IMR-90 (cell line): ENCODE results near the gene NKAIN2. TPM values are rescaled to one million over a fixed set of nuclear protein-coding genes. Genes with fewer than 3 reads are reported as not detected.

Source experiments
- ATAC-seq: fragments of 200-7000 bp; cut with Tn5 transposase; 2 replicates; pipeline ENCODE4 v1.9.1; 2020; ENCODE audit warnings: low read depth, mild to moderate bottlenecking, moderate library complexity
- BruUV-seq: library from RNA; stranded (reverse); fragments of 400-500 nt; replicated peaks from 2 replicates; lab custom pipeline; 2021; lab: Mats Ljungman, UMichigan
- CTCF ChIA-PET: fragments of 300-600 bp; formaldehyde crosslinking; extraction: SDS; loops from one replicate; lab custom pipeline; 2021; ENCODE audit warnings: antibody characterized with exemption; lab: Yijun Ruan, JAX
- POLR2A ChIA-PET: fragments of 300-600 bp; sonication (Branson Sonifier 250); formaldehyde crosslinking; loops from one replicate; lab custom pipeline; 2022; ENCODE audit warnings: antibody characterized with exemption; ENCODE audit not compliant: unreplicated experiment; lab: Charles Lee
- DNase-seq: peaks from one replicate; pipeline ENCODE4 v3.0.0; 2013
- H2AFZ ChIP-seq: replicated peaks from 2 replicates; pipeline ENCODE3; 2013; ENCODE audit warnings: low read length, mild to moderate bottlenecking; ENCODE audit not compliant: poor library complexity
- H2AK5ac ChIP-seq: 2 replicates; pipeline ENCODE4 v1.6.1; 2013; ENCODE audit warnings: low read depth, low read length, inconsistent platforms
- H2AK9ac ChIP-seq: replicated peaks from 2 replicates; pipeline ENCODE3; 2013; ENCODE audit warnings: mild to moderate bottlenecking, low read depth, low read length, moderate library complexity; ENCODE audit not compliant: poor library complexity
- H2BK120ac ChIP-seq: 2 replicates; pipeline ENCODE4 v1.6.1; 2013; ENCODE audit warnings: low read depth, low read length, inconsistent platforms
- H2BK15ac ChIP-seq: 3 replicates; pipeline ENCODE4 v1.6.1; 2013; ENCODE audit warnings: low read depth, low read length, inconsistent platforms
- H2BK20ac ChIP-seq: 2 replicates; pipeline ENCODE4 v1.6.1; 2013; ENCODE audit warnings: low read depth, mild to moderate bottlenecking, inconsistent platforms, low read length, moderate library complexity
- H2BK5ac ChIP-seq: 2 replicates; pipeline ENCODE4 v1.6.1; 2013; ENCODE audit warnings: mild to moderate bottlenecking, low read depth, low read length, inconsistent platforms; ENCODE audit not compliant: poor library complexity, severe bottlenecking
- H3K14ac ChIP-seq: replicated peaks from 2 replicates; pipeline ENCODE4 v1.6.1; 2013; ENCODE audit warnings: low read depth, low read length, inconsistent platforms
- H3K18ac ChIP-seq: 2 replicates; pipeline ENCODE4 v1.6.1; 2013; ENCODE audit warnings: low read depth, low read length, control low read depth
- H3K23ac ChIP-seq: 2 replicates; pipeline ENCODE4 v1.6.1; 2013; ENCODE audit warnings: low read depth, low read length, inconsistent platforms
- H3K27ac ChIP-seq: 2 replicates; pipeline ENCODE4 v1.5.1; 2013; ENCODE audit warnings: mild to moderate bottlenecking, control low read depth, low read length; ENCODE audit not compliant: insufficient read depth
- H3K27me3 ChIP-seq: 2 replicates; pipeline ENCODE4 v1.6.1; 2013; ENCODE audit warnings: low read length; ENCODE audit not compliant: control insufficient read depth, insufficient read depth
- H3K36me3 ChIP-seq: 2 replicates; pipeline ENCODE4 v1.6.1; 2013; ENCODE audit warnings: low read length, mixed read lengths; ENCODE audit not compliant: control insufficient read depth, insufficient read depth
- H3K4ac ChIP-seq: 2 replicates; pipeline ENCODE4 v1.6.1; 2013; ENCODE audit warnings: low read depth, low read length, inconsistent platforms
- H3K4me1 ChIP-seq: 2 replicates; pipeline ENCODE4 v1.6.1; 2013; ENCODE audit warnings: low read length, mixed read lengths; ENCODE audit not compliant: control insufficient read depth, insufficient read depth
- H3K4me2 ChIP-seq: 2 replicates; pipeline ENCODE4 v1.6.1; 2013; ENCODE audit warnings: low read depth, mild to moderate bottlenecking, control low read depth, low read length, moderate library complexity
- H3K4me3 ChIP-seq: 2 replicates; pipeline ENCODE4 v1.5.1; 2013; ENCODE audit warnings: low read depth, mild to moderate bottlenecking, control low read depth, low read length, moderate library complexity; ENCODE audit not compliant: insufficient read depth
- H3K56ac ChIP-seq: 2 replicates; pipeline ENCODE4 v1.6.1; 2013; ENCODE audit warnings: low read length, inconsistent platforms; ENCODE audit not compliant: insufficient read depth; ENCODE audit errors: extremely low read depth
- H3K79me1 ChIP-seq, 2 experiments: 2 replicates each; pipeline ENCODE4 v1.6.1; 2013; ENCODE audit warnings: low read length in 2 of 2, inconsistent platforms in 1 of 2, low read depth in 1 of 2
- H3K9ac ChIP-seq: 2 replicates; pipeline ENCODE4 v1.6.1; 2013; ENCODE audit warnings: low read depth, low read length, control low read depth
- H3K9me1 ChIP-seq: 2 replicates; pipeline ENCODE4 v1.6.1; 2013; ENCODE audit warnings: low read length, inconsistent platforms; ENCODE audit not compliant: insufficient read depth
- H3K9me3 ChIP-seq: 2 replicates; pipeline ENCODE4 v1.6.1; 2013; ENCODE audit warnings: low read length; ENCODE audit not compliant: control insufficient read depth, insufficient read depth
- H4K20me1 ChIP-seq: 2 replicates; pipeline ENCODE4 v1.6.1; 2013; ENCODE audit warnings: low read length, inconsistent platforms; ENCODE audit not compliant: insufficient read depth
- H4K5ac ChIP-seq: 2 replicates; pipeline ENCODE4 v1.6.1; 2013; ENCODE audit warnings: mild to moderate bottlenecking, low read depth, low read length, control low read depth
- H4K8ac ChIP-seq, 2 experiments: 2 replicates each; pipeline ENCODE4 v1.6.1; 2013; ENCODE audit warnings: low read depth in 2 of 2, low read length in 2 of 2, control low read depth in 1 of 2, inconsistent platforms in 1 of 2
- H4K91ac ChIP-seq: 2 replicates; pipeline ENCODE4 v1.6.1; 2013; ENCODE audit warnings: low read depth, low read length, inconsistent platforms; ENCODE audit not compliant: insufficient read depth
- BHLHE40 ChIP-seq: fragments of 150-350 bp; IDR thresholded peaks from 2 replicates; pipeline ENCODE4 v1.6.1; 2016; ENCODE audit warnings: mild to moderate bottlenecking, low read depth, low read length
- CEBPB ChIP-seq: IDR thresholded peaks from 2 replicates; pipeline ENCODE4 v1.6.1; 2012; ENCODE audit warnings: low read depth, low read length, improper control_type of control experiment
- CHD1 ChIP-seq: IDR thresholded peaks from 2 replicates; pipeline ENCODE4 v1.6.1; 2012; ENCODE audit warnings: low read depth, low read length, improper control_type of control experiment
- FOS ChIP-seq: fragments of 150-350 bp; IDR thresholded peaks from 2 replicates; pipeline ENCODE4 v1.6.1; 2016; ENCODE audit warnings: low read depth, low read length
- MAFK ChIP-seq: IDR thresholded peaks from 2 replicates; pipeline ENCODE4 v1.6.1; 2012; ENCODE audit warnings: low read depth, low read length, improper control_type of control experiment
- MAZ ChIP-seq: IDR thresholded peaks from 2 replicates; pipeline ENCODE4 v1.6.1; 2012; ENCODE audit warnings: low read depth, mild to moderate bottlenecking, low read length, improper control_type of control experiment, moderate library complexity, borderline replicate concordance
- NFE2L2 ChIP-seq: fragments of 150-350 bp; IDR thresholded peaks from 2 replicates; pipeline ENCODE4 v1.6.1; 2016; ENCODE audit warnings: low read depth, mild to moderate bottlenecking, low read length
- POLR2A ChIP-seq: IDR thresholded peaks from 2 replicates; pipeline ENCODE4 v1.6.1; 2012; ENCODE audit warnings: mild to moderate bottlenecking, low read depth, low read length
- RAD21 ChIP-seq: IDR thresholded peaks from 2 replicates; pipeline ENCODE4 v1.6.1; 2012; ENCODE audit warnings: low read length, improper control_type of control experiment
- RFX5 ChIP-seq: IDR thresholded peaks from 2 replicates; pipeline ENCODE4 v1.8.0; 2012; ENCODE audit warnings: low read depth, mild to moderate bottlenecking, low read length, moderate library complexity
- WGBS, 2 experiments: methylation state at CpG; one replicate each; pipeline versions ENCODE4 v1.1.5 to v1.1.7; 2013; ENCODE audit warnings: missing lambda C conversion rate in 2 of 2; ENCODE audit not compliant: insufficient read length in 1 of 2; ENCODE audit errors: extremely low coverage in 2 of 2; 5-methylcytosine and 5-hydroxymethylcytosine counted together
- dilution Hi-C: fragments of 300-500 bp; cut with HindIII; formaldehyde crosslinking; loops from one replicate; pipeline ENCODE4 v1.14.3; 2018; ENCODE audit warnings: low sequenced_read_pairs; ENCODE audit not compliant: unreplicated experiment
- in situ Hi-C: fragments of 300-500 bp; cut with MboI; formaldehyde crosslinking; loops from 3 replicates; pipeline ENCODE4 v1.14.3; 2019; ENCODE audit warnings: low sequenced_read_pairs, inconsistent platforms, mixed read lengths
- intact Hi-C: fragments of 100-400 bp; cut with micrococcal nuclease; formaldehyde crosslinking; loops from 2 replicates; pipeline ENCODE4 v1.10.0; 2022
- polyA plus RNA-seq, 3 experiments: library from polyadenylated mRNA; depleted of rRNA; stranded (reverse); fragments of >200 nt; gene quantifications; 2 replicates each; pipeline ENCODE4 v1.2.3, GENCODE V29; 2012; ENCODE audit warnings: low replicate concordance in 1 of 3
- total RNA-seq: library from RNA; depleted of rRNA; stranded (reverse); fragments of >200 nt; gene quantifications from 2 replicates; pipeline ENCODE4 v1.2.3, GENCODE V29; 2012
- TF ChIP-seq, protein P1 (sequence below): fragments of 150-350 bp; IDR thresholded peaks from 2 replicates; pipeline ENCODE4 v1.6.1; 2017; ENCODE audit warnings: mild to moderate bottlenecking, antibody characterized with exemption, low read length, low read depth
- TF ChIP-seq, protein P2 (sequence below): conservative IDR thresholded peaks from 2 replicates; pipeline ENCODE4 v1.5.1; 2012; ENCODE audit warnings: mild to moderate bottlenecking, low read depth, low read length, improper control_type of control experiment

The NKAIN2 gene
- total and polyA plus RNA-seq, 2 of the 4 experiments (the other 2 are of a cell fraction), result not detected

- Histone ChIP-seq H3K27ac (no peak overlapping the region), H3K79me1 (no peaks in the 10 kb centered on the region), H2AK9ac (no peak overlapping the region), H3K4me1 (no peaks in the 10 kb centered on the region), H3K27me3 (no peaks in the 10 kb centered on the region), H2AFZ (no peak overlapping the region), H4K8ac (no peak overlapping the region), H3K9me1 (no peaks in the 10 kb centered on the region), H2BK20ac (no peak overlapping the region), H3K4ac (no peak overlapping the region), H4K20me1 (no peaks in the 10 kb centered on the region), H3K18ac (no peak overlapping the region), H3K23ac (no peak overlapping the region), H2BK15ac (no peak overlapping the region), H3K9me3 (no peaks in the 10 kb centered on the region), H4K5ac (no peak overlapping the region), H3K14ac (no peak overlapping the region), H4K91ac (no peak overlapping the region), H3K9ac (no peak overlapping the region), H3K4me3 (no peak overlapping the region), H3K56ac (no peak overlapping the region), H2BK5ac (no peak overlapping the region), H2AK5ac (no peak overlapping the region), H3K4me2 (no peak overlapping the region), H2BK120ac (no peak overlapping the region), H3K36me3 (no peaks in the 10 kb centered on the region)
- no CpG with 5 or more reads among the region's 2 CpGs for WGBS, 2 experiments
- dilution Hi-C loops, result no loop called here
- ChIA-PET POLR2A (no interaction called here), CTCF (no interaction called here)
- no TSS peak for BruUV-seq
- ATAC-seq (no peak), DNase-seq (no peak)
- TF ChIP-seq CHD1, result no peak
- TF ChIP-seq POLR2A, result no peak
- TF ChIP-seq, protein P1, sequence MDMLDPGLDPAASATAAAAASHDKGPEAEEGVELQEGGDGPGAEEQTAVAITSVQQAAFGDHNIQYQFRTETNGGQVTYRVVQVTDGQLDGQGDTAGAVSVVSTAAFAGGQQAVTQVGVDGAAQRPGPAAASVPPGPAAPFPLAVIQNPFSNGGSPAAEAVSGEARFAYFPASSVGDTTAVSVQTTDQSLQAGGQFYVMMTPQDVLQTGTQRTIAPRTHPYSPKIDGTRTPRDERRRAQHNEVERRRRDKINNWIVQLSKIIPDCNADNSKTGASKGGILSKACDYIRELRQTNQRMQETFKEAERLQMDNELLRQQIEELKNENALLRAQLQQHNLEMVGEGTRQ, result no peak
- no peak for TF ChIP-seq MAZ
- TF ChIP-seq, protein P2, sequence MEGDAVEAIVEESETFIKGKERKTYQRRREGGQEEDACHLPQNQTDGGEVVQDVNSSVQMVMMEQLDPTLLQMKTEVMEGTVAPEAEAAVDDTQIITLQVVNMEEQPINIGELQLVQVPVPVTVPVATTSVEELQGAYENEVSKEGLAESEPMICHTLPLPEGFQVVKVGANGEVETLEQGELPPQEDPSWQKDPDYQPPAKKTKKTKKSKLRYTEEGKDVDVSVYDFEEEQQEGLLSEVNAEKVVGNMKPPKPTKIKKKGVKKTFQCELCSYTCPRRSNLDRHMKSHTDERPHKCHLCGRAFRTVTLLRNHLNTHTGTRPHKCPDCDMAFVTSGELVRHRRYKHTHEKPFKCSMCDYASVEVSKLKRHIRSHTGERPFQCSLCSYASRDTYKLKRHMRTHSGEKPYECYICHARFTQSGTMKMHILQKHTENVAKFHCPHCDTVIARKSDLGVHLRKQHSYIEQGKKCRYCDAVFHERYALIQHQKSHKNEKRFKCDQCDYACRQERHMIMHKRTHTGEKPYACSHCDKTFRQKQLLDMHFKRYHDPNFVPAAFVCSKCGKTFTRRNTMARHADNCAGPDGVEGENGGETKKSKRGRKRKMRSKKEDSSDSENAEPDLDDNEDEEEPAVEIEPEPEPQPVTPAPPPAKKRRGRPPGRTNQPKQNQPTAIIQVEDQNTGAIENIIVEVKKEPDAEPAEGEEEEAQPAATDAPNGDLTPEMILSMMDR, result no peak
- no peak for TF ChIP-seq NFE2L2
- TF ChIP-seq RAD21, result no peak
- TF ChIP-seq BHLHE40, result no peak
- TF ChIP-seq RFX5, result no peak
- TF ChIP-seq MAFK, result no peak
- no peak for TF ChIP-seq CEBPB
- no peak for TF ChIP-seq FOS
- intact Hi-C loops, result no loop called here
- in situ Hi-C loops, result no loop called here
Measured at GRCh38 chr6:124040655-124041054, 237.0 kb downstream of the NKAIN2 start.
